ENCODE results near the gene TSHZ1.

The TSHZ1 gene

DNA sequence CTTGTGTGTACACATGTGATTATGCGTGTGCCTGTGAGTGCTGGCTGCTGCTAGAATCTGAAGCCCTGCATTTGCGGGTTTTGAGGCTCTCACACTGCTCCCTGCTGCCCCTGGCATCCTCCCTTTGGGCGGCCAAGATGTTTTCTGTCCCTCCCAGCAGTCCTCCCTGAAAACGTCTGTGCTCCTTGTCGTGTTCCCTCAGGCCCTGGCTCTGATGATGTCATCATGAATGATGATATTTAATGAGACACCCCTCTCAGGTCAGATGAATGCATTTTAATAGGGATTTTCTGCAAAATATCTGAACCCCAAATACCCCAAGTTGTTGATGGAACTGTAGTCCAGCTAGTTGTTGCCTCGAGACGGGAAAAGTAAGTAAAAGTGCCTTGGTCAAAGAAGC, 73.1 kb downstream of the TSHZ1 start:
- ChIA-PET CTCF (no interaction called here), POLR2A (no interaction called here)
- no peak for TF ChIP-seq FOXA1 (IDR thresholded peaks at IDR 0.05)
- no peak for TF ChIP-seq ELF4 (IDR thresholded peaks at IDR 0.05)
- TF ChIP-seq ARNT (IDR thresholded peaks at IDR 0.05): no peak
- TF ChIP-seq FOXK2 (IDR thresholded peaks at IDR 0.05): no peak
- TF ChIP-seq SUZ12 (IDR thresholded peaks at IDR 0.05): no peak
- no peak for TF ChIP-seq L3MBTL2 (conservative IDR thresholded peaks at IDR 0.05)
- TF ChIP-seq HDGF (IDR thresholded peaks at IDR 0.05; ENCODE audit: borderline replicate concordance): no peak
- TF ChIP-seq, protein P1, sequence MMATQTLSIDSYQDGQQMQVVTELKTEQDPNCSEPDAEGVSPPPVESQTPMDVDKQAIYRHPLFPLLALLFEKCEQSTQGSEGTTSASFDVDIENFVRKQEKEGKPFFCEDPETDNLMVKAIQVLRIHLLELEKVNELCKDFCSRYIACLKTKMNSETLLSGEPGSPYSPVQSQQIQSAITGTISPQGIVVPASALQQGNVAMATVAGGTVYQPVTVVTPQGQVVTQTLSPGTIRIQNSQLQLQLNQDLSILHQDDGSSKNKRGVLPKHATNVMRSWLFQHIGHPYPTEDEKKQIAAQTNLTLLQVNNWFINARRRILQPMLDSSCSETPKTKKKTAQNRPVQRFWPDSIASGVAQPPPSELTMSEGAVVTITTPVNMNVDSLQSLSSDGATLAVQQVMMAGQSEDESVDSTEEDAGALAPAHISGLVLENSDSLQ (IDR thresholded peaks at IDR 0.05): no peak
- TF ChIP-seq BHLHE40 (IDR thresholded peaks at IDR 0.05; ENCODE audit: borderline replicate concordance): no peak
- TF ChIP-seq ZNF384 (IDR thresholded peaks at IDR 0.05): no peak
- TF ChIP-seq CTBP1 (IDR thresholded peaks at IDR 0.05; ENCODE audit: borderline replicate concordance): no peak
- no peak for TF ChIP-seq TARDBP (IDR thresholded peaks at IDR 0.05)
- TF ChIP-seq NFRKB (IDR thresholded peaks at IDR 0.05): no peak
- no peak for TF ChIP-seq FOXM1 (IDR thresholded peaks at IDR 0.05; ENCODE audit: borderline replicate concordance)
- no peak for TF ChIP-seq LEF1 (IDR thresholded peaks at IDR 0.05; ENCODE audit: borderline replicate concordance)
- no peak for TF ChIP-seq SP1 (IDR thresholded peaks at IDR 0.05)
- no peak for DNase-seq (ENCODE audit: extremely low spot score)

DNA sequence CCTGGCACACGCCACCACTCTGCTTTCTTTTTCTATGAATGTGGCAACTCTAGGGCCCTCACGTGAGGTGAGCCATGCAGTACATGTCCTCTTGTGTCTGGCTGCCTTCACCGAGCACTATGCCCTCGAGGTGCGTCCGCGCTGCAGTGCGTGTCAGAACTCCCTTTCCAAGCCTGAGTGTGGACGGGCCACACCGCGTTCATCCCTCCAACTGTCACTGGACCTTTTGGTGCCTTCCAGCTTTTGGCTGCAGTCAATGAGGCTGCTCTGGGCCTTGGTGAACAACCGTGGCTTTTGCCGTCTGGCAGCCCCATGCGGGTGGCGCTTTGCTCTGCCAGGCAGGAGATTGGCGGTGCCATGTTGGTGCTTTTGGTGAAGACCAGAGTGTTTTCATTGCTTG, 74.0 kb downstream of the TSHZ1 start:
- POLR2A ChIA-PET: no interaction called here
- no peak for DNase-seq (ENCODE audit: extremely low spot score)
- no peak for TF ChIP-seq FOXM1 (IDR thresholded peaks at IDR 0.05; ENCODE audit: borderline replicate concordance)
- TF ChIP-seq LEF1 (IDR thresholded peaks at IDR 0.05; ENCODE audit: borderline replicate concordance): no peak
- no peak for TF ChIP-seq ELF4 (IDR thresholded peaks at IDR 0.05)
- CTCF ChIA-PET: no interaction called here

DNA sequence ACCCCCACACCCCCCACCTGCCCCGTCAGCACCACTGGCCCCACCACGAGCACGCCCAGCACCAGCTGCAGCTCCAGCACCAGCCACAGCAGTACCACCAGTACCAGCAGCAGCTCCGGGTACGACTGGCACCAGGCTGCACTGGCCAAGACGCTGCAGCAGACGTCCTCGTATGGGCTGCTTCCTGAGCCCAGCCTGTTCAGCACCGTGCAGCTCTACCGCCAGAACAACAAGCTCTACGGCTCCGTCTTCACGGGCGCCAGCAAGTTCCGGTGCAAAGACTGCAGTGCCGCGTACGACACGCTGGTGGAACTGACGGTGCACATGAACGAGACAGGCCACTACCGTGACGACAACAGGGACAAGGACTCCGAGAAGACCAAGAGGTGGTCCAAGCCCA, 75.3 kb downstream of the TSHZ1 start:
- ChIA-PET CTCF (no interaction called here), POLR2A (no interaction called here)
- TF ChIP-seq L3MBTL2 (conservative IDR thresholded peaks at IDR 0.05) (no peak), FOXK2 (IDR thresholded peaks at IDR 0.05) (no peak), HDGF (IDR thresholded peaks at IDR 0.05; ENCODE audit: borderline replicate concordance) (no peak), SP1 (IDR thresholded peaks at IDR 0.05) (no peak)
- no peak for DNase-seq (ENCODE audit: extremely low spot score)

DNA sequence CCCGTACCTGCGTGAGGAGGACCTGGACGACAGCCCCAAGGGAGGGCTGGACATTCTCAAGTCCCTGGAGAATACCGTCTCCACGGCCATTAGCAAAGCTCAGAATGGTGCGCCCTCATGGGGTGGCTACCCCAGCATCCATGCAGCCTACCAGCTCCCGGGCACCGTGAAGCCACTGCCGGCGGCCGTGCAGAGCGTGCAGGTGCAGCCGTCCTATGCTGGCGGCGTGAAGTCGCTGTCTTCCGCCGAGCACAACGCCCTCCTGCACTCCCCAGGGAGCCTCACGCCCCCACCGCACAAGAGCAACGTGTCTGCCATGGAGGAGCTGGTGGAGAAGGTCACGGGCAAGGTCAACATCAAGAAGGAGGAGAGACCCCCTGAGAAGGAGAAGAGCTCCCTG, 76.4 kb downstream of the TSHZ1 start:
- TF ChIP-seq ARNT (IDR thresholded peaks at IDR 0.05) (no peak), SUZ12 (IDR thresholded peaks at IDR 0.05) (no peak)
- ChIA-PET POLR2A (no interaction called here), CTCF (no interaction called here)
- no peak for DNase-seq (ENCODE audit: extremely low spot score)

DNA sequence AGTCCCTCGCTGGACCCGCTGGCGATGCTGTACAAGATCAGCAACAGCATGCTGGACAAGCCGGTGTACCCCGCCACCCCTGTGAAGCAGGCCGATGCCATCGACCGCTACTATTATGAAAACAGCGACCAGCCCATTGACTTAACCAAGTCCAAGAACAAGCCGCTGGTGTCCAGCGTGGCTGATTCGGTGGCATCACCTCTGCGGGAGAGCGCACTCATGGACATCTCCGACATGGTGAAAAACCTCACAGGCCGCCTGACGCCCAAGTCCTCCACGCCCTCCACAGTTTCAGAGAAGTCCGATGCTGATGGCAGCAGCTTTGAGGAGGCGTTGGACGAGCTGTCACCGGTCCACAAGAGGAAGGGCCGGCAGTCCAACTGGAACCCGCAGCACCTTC, 77.1 kb downstream of the TSHZ1 start:
- TF ChIP-seq L3MBTL2 (conservative IDR thresholded peaks at IDR 0.05): no peak
- no peak for TF ChIP-seq HDGF (IDR thresholded peaks at IDR 0.05; ENCODE audit: borderline replicate concordance)
- no peak for TF ChIP-seq ARNT (IDR thresholded peaks at IDR 0.05)
- DNase-seq (ENCODE audit: extremely low spot score): no peak
- CTCF ChIA-PET: no interaction called here
- POLR2A ChIA-PET: no interaction called here

DNA sequence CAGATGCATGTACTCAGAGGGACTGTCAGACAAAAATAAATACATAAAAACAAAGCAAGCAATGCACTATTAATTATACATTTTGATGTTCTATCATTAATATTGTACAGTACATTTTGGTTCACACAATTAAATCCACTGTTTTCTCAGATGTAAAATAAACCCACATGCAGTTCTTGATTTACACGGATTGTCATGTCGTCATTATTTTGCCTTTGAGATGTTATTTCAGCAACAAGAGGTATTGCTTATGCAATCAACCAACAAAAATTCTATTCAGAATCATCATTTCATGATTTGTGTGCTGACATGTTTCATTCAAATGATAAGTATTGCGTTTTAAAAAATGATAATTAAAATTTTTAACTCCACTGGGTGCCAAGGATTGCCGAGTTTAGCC, 79.2 kb downstream of the TSHZ1 start:
- ChIA-PET POLR2A (no interaction called here), CTCF (no interaction called here)
- DNase-seq (ENCODE audit: extremely low spot score): no peak
- no peak for TF ChIP-seq FOXM1 (IDR thresholded peaks at IDR 0.05; ENCODE audit: borderline replicate concordance)
- no peak for TF ChIP-seq NFRKB (IDR thresholded peaks at IDR 0.05)
- TF ChIP-seq HDGF (IDR thresholded peaks at IDR 0.05; ENCODE audit: borderline replicate concordance): no peak
- TF ChIP-seq CTBP1 (IDR thresholded peaks at IDR 0.05; ENCODE audit: borderline replicate concordance): no peak
- no peak for TF ChIP-seq ELF4 (IDR thresholded peaks at IDR 0.05)
- TF ChIP-seq LEF1 (IDR thresholded peaks at IDR 0.05; ENCODE audit: borderline replicate concordance): no peak
- TF ChIP-seq FOXA1 (IDR thresholded peaks at IDR 0.05): no peak
- no peak for TF ChIP-seq TARDBP (IDR thresholded peaks at IDR 0.05)
- TF ChIP-seq, protein P1 (IDR thresholded peaks at IDR 0.05): no peak
- no peak for TF ChIP-seq L3MBTL2 (conservative IDR thresholded peaks at IDR 0.05)
- no peak for TF ChIP-seq ZNF384 (IDR thresholded peaks at IDR 0.05)
- no peak for TF ChIP-seq SUZ12 (IDR thresholded peaks at IDR 0.05)
- TF ChIP-seq BHLHE40 (IDR thresholded peaks at IDR 0.05; ENCODE audit: borderline replicate concordance): no peak
- TF ChIP-seq SP1 (IDR thresholded peaks at IDR 0.05): no peak
- no peak for TF ChIP-seq ARNT (IDR thresholded peaks at IDR 0.05)
- no peak for TF ChIP-seq FOXK2 (IDR thresholded peaks at IDR 0.05)

DNA sequence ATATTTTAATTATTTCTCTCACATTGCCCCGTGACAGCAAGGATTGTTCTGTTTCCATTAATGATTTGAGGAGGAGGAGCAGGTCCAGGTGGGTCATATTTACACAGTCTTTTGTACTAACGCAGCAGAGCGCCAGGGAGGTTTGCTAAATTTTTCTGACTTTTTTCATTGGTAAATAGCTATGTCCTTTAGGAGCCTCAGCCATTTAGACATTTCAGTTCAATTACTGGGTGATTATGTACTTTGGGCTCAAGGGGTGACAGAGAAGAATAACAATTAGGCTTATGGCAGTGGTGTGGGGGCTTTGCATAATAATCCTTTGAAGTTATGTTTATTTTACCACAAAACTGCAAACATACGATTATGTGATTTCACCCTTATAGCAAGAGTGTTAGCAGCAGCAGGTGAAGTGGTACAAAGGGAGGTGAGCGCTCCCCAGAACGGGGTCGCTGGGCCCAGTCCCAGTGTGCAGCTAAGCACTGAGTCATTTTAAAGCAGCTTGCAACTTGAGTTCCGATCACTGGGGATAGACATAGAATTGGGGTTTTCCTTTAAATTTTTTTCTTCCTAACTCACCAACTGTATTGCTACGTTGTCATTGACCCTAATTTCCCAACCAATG, 80.3 kb downstream of the TSHZ1 start:
- no peak for DNase-seq (ENCODE audit: extremely low spot score)
- ChIA-PET CTCF (no interaction called here), POLR2A (no interaction called here)
- no peak for TF ChIP-seq TARDBP (IDR thresholded peaks at IDR 0.05)
- TF ChIP-seq L3MBTL2 (conservative IDR thresholded peaks at IDR 0.05): no peak
- TF ChIP-seq, protein P1 (IDR thresholded peaks at IDR 0.05): no peak
- no peak for TF ChIP-seq FOXM1 (IDR thresholded peaks at IDR 0.05; ENCODE audit: borderline replicate concordance)
- TF ChIP-seq HDGF (IDR thresholded peaks at IDR 0.05; ENCODE audit: borderline replicate concordance): no peak
- TF ChIP-seq CTBP1 (IDR thresholded peaks at IDR 0.05; ENCODE audit: borderline replicate concordance): no peak
- no peak for TF ChIP-seq SUZ12 (IDR thresholded peaks at IDR 0.05)
- TF ChIP-seq SP1 (IDR thresholded peaks at IDR 0.05): no peak
- no peak for TF ChIP-seq ZNF384 (IDR thresholded peaks at IDR 0.05)
- TF ChIP-seq ELF4 (IDR thresholded peaks at IDR 0.05): no peak
- no peak for TF ChIP-seq FOXA1 (IDR thresholded peaks at IDR 0.05)
- no peak for TF ChIP-seq BHLHE40 (IDR thresholded peaks at IDR 0.05; ENCODE audit: borderline replicate concordance)
- no peak for TF ChIP-seq NFRKB (IDR thresholded peaks at IDR 0.05)
- TF ChIP-seq ARNT (IDR thresholded peaks at IDR 0.05): no peak
- no peak for TF ChIP-seq FOXK2 (IDR thresholded peaks at IDR 0.05)
- TF ChIP-seq LEF1 (IDR thresholded peaks at IDR 0.05; ENCODE audit: borderline replicate concordance): no peak

Measured in HEK293T (cell line).